NT2/D1 (cell line): Measurements from ENCODE around the gene CCDC154.

Source experiments
- DNase-seq: peaks from one replicate; pipeline ENCODE4 v3.0.0-alpha.2; 2011; ENCODE audit warnings: low read depth, low spot score
- H3K27me3 ChIP-seq: 2 replicates; pipeline ENCODE4 v1.6.0; 2011; ENCODE audit warnings: mild to moderate bottlenecking; ENCODE audit not compliant: insufficient read length, insufficient read depth
- H3K36me3 ChIP-seq: 2 replicates; pipeline ENCODE4 v1.6.1; 2011; ENCODE audit warnings: mild to moderate bottlenecking, low read length, mixed read lengths; ENCODE audit not compliant: insufficient read depth, insufficient read length
- H3K4me1 ChIP-seq: 2 replicates; pipeline ENCODE4 v1.5.1; 2011; ENCODE audit not compliant: insufficient read depth, insufficient read length
- H3K4me3 ChIP-seq: 2 replicates; pipeline ENCODE4 v1.5.1; 2011; ENCODE audit warnings: low read depth; ENCODE audit not compliant: insufficient read length
- H3K9ac ChIP-seq: 2 replicates; pipeline ENCODE4 v1.6.0; 2011; ENCODE audit warnings: low read depth; ENCODE audit not compliant: insufficient read length
- H3K9me3 ChIP-seq: 2 replicates; pipeline ENCODE4 v1.5.1; 2011; ENCODE audit warnings: mild to moderate bottlenecking, low read length; ENCODE audit not compliant: insufficient read depth
- SUZ12 ChIP-seq: IDR thresholded peaks from 2 replicates; pipeline ENCODE4 v1.6.1; 2011; ENCODE audit not compliant: insufficient read length, insufficient read depth; ENCODE audit errors: extremely low read depth
- YY1 ChIP-seq: IDR thresholded peaks from 2 replicates; pipeline ENCODE4 v1.6.1; 2011; ENCODE audit not compliant: insufficient read length, insufficient read depth
- ZNF274 ChIP-seq: IDR thresholded peaks from 2 replicates; pipeline ENCODE4 v1.6.1; 2011; ENCODE audit warnings: mild to moderate bottlenecking, low read depth, low read length

CCDC154 gene

DNA sequence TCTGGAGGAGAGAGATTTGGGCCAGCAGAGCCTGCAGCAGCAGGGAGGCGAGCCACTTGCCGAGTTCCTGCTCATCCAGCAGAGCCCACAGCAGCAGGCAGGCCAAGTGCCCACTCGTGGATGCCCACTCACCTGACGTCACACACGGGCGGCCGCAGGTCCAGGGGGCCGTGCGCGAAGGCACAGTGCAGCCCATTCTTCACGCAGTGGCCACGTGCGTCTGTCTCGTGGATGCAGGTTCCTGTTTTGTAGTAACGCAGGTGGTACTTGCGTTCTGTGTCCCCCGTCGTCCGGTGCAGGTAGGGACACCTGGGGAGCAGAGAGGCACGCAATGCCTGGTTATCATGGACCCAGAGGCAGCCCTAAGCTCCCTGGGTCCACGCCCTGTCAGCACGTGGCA, 41.3 kb downstream of the CCDC154 start:
- Histone ChIP-seq H3K27me3 (no peaks in the 10 kb centered on the region), H3K36me3 (peaks cover 29% of the 10 kb centered on the region), H3K4me3 (no peak overlapping the region), H3K9ac (no peak overlapping the region), H3K9me3 (no peaks in the 10 kb centered on the region), H3K4me1 (peaks cover 7% of the 10 kb centered on the region)
- TF ChIP-seq ZNF274 (no peak), SUZ12 (no peak), YY1 (no peak)
- no peak for DNase-seq

DNA sequence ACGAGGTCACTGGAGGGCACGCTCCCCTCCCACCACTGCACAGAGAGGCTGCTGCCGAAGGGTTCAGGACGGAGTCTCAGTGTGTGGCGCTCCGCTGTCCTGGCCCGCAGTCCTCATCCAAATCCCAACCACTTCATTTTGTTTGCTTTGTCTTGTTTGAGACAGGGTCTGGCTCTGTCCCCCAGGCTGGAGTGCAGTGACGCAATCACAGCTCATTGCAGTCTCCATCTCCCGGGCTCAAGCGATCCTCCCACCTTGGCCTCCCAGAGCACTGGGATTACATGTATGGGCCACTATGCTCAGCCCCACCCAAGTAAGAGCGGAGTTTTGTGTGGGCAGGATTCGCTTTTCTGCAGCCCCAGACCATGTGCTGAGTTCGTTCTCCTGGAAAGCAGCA, 42.6 kb downstream of the CCDC154 start:
- peaks cover 32% of the 10 kb centered on the region for H3K36me3 ChIP-seq
- TF ChIP-seq YY1 (no peak), SUZ12 (no peak), ZNF274 (no peak)
- H3K9ac ChIP-seq: peak overlapping the region; percentile 44
- H3K4me1 ChIP-seq: no peaks in the 10 kb centered on the region
- no peak for DNase-seq
- no peak overlapping the region for H3K4me3 ChIP-seq
- H3K27me3 ChIP-seq: no peaks in the 10 kb centered on the region
- H3K9me3 ChIP-seq: no peaks in the 10 kb centered on the region

DNA sequence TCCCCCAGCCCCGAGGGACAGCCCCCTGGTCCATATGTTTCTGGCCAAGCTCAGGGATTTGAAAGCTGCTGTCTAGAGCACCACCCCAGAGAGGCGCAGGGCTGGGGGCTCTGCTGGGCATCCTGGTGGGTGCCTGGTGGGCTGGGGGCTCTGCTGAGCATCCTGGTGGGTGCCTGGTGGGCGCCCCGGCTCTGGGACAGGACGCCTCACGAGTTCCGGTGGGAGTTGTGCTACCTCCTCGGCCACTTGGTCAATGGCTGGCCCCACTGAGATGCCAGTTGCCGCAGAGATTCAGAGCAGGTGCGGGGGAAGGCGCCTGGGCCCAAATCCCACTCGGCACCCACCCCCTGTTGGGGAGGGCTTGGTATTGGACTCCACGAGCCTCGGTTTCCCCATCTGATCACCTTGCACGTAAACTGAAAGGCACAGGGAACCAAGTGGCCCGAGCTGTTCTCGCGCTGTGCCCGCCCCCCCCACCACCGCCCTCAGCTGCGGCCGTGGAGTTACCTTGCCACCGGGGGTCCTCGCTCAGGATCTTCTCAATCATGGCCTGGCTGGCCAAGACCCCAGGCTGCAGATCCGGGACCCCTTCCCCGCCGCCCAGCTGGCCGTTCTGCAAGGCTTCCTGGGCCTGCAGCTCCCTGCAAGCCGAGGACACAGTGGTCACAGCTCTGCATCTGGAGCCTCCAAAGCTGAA, 43.1 kb downstream of the CCDC154 start:
- Histone ChIP-seq H3K4me3 (no peak overlapping the region), H3K4me1 (no peaks in the 10 kb centered on the region), H3K9me3 (no peaks in the 10 kb centered on the region), H3K9ac (no peak overlapping the region), H3K27me3 (no peaks in the 10 kb centered on the region), H3K36me3 (peaks cover 32% of the 10 kb centered on the region)
- DNase-seq: no peak
- TF ChIP-seq SUZ12 (no peak), ZNF274 (no peak), YY1 (no peak)

DNA sequence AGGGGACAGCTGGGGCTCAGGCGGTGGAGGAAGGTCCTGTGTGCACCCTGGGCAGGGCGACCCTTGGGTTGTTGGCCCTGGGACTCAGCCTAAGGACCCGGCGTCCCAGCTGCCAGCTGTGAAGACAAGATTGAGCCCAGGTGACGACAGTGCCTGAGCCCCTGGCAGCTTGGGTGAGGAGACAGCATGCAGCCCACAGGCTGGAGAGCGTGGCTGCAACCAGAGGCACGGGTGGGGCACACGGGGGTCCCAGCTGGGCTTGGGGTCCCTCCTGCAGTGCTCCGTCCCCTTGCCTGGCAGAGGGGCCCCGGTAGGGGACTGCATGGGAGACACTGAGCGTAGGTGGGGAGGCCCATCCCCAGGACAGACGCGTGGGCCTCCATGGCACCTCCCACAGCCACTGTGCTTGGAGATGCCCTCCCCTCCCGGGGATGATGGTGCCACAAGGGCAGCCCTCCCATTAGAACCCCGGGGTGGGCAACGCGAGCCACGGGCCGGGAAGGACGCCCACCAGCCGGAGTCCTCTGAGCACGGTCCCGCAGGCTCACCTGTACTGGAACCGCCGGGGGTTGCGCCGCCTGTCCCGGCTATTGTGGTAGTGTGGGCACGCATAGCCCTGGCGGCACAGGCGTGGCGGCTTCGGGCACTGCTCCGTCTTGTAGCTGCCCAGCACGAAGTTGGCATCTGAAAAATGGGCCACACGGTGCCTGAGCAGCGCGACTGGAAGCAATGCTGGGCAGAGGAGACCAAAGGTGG, 45.4 kb downstream of the CCDC154 start:
- no peaks in the 10 kb centered on the region for H3K9me3 ChIP-seq
- peaks cover 32% of the 10 kb centered on the region for H3K36me3 ChIP-seq
- no peak overlapping the region for H3K9ac ChIP-seq
- DNase-seq: no peak
- TF ChIP-seq SUZ12 (no peak), YY1 (no peak), ZNF274 (no peak)
- H3K27me3 ChIP-seq: no peaks in the 10 kb centered on the region
- no peak overlapping the region for H3K4me3 ChIP-seq
- no peaks in the 10 kb centered on the region for H3K4me1 ChIP-seq

DNA sequence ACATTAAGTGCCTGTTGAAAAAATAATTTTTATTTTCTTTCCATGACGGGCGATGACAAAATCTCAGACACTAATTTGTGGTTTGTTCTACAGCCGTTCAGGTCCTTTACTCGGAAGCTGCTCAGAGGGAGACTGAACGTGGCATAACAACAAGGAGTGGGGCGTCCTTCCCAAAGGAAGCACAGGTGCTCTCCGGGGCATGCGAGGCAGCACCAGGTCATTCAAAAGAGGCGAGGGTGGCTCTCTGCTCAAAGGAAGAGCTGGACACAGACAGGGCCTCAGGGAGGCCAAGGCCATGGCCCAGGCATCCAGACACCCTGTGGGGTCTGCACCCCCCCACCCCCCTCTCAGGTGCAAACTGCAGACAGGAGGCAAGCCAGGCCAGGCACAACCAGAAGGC, 46.0 kb downstream of the CCDC154 start:
- Histone ChIP-seq H3K27me3 (no peaks in the 10 kb centered on the region), H3K9ac (no peak overlapping the region), H3K9me3 (no peaks in the 10 kb centered on the region), H3K4me3 (no peak overlapping the region), H3K4me1 (no peaks in the 10 kb centered on the region), H3K36me3 (peaks cover 35% of the 10 kb centered on the region)
- no peak for DNase-seq
- TF ChIP-seq SUZ12 (no peak), YY1 (no peak), ZNF274 (no peak)

DNA sequence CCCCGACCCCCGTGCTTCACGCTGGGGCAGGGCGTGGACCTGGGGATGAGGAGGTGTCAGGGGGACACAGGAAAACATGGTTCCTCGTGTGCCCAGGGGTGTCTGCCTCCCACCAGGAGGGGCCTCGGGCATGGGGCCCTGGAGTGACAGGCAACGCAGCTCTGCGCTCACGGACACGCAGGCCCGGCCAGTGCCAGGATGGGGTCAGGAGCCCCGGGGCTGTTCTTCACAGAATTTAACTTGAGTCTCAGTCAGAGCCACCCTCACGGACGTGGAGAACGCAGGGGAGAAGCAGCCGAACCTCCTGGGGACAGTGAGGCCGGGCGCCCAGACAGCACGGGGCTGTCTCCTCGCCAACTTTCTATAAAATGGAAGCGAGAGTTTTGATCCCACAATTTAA, 46.6 kb downstream of the CCDC154 start:
- no peak overlapping the region for H3K9ac ChIP-seq
- no peak overlapping the region for H3K4me3 ChIP-seq
- no peaks in the 10 kb centered on the region for H3K4me1 ChIP-seq
- no peaks in the 10 kb centered on the region for H3K27me3 ChIP-seq
- no peak for DNase-seq
- peaks cover 35% of the 10 kb centered on the region for H3K36me3 ChIP-seq
- TF ChIP-seq SUZ12: no peak
- TF ChIP-seq YY1: no peak
- no peaks in the 10 kb centered on the region for H3K9me3 ChIP-seq

DNA sequence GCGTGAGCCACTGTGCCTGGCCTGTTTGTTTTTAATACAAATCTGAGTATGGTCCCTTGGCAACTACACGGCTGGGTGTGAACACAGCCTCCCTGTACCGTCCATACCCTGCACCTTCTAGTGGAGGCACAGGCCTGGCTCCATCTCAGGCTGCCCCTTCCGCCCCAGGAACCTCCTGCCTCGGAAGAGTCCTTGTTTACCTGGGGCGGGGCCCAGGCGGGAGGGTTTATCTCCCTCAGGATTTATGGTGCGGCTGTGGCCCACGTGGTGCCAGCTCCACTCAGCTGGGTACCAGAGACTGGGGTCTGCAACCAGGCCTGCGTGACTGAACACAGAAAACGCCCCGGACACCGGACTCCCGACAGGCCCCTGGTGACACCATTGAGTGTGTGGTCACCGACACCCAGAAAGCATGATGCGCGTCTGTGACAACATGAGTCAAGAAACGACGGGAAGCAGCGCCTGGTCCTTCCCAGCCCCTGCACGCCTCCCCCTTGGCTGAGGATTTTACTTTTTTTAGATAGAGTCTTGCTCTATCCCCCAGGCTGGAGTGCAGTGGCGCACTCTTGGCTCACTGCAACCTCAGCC, 48.8 kb downstream of the CCDC154 start:
- H3K36me3 ChIP-seq: peaks cover 23% of the 10 kb centered on the region

More for the DNA sequence above, 48.8 kb downstream of the CCDC154 start:
- Histone ChIP-seq H3K4me1 (no peaks in the 10 kb centered on the region), H3K27me3 (no peaks in the 10 kb centered on the region), H3K9me3 (no peaks in the 10 kb centered on the region), H3K4me3 (no peak overlapping the region), H3K9ac (peak overlapping the region; percentile 32)
- DNase-seq: no peak
- TF ChIP-seq ZNF274 (no peak), SUZ12 (no peak), YY1 (no peak)
